Subcutaneous adipose tissue (tissue), 4 donors: ENCODE measurements around the gene SLC24A1. TPM values are rescaled to one million over a fixed set of nuclear protein-coding genes. Genes with fewer than 3 reads are reported as not detected.

ENCODE experiments used
- total RNA-seq, 4 donors: library from RNA; depleted of rRNA; stranded (reverse); fragments of >200 nt; gene quantifications; one replicate each; pipeline ENCODE4 v1.1.0, GENCODE V29; 2016
- TF ChIP-seq, protein P1 (sequence below): fragments of 450-650 bp; IDR thresholded peaks from one replicate; pipeline ENCODE4 v1.5.1; 2016; ENCODE audit warnings: low read depth, mild to moderate bottlenecking, control low read depth, antibody characterized with exemption, moderate library complexity

Gene SLC24A1
- total RNA-seq, 4 donors from 2014 or later: 2.9 to 13.0 (median 9.7) TPM

DNA sequence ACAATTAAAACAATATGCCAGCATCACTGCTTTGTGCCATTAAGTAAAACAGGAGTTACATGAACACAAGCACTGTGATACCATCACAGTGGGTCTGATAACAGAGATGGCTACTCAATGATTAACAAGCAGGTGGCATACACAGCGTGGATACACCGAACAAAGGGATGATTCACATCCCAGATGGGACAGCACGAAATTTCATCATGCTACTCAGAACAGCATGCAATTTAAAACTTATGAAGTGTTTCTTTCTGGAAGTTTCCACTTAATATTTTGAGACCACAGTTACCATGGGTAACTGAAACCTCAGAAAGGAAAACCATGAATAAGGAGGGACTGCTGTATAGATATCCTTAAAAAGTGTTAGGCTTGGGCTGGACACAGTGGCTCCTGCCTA, 44.5 kb downstream of the SLC24A1 start:
- TF ChIP-seq, protein P1, sequence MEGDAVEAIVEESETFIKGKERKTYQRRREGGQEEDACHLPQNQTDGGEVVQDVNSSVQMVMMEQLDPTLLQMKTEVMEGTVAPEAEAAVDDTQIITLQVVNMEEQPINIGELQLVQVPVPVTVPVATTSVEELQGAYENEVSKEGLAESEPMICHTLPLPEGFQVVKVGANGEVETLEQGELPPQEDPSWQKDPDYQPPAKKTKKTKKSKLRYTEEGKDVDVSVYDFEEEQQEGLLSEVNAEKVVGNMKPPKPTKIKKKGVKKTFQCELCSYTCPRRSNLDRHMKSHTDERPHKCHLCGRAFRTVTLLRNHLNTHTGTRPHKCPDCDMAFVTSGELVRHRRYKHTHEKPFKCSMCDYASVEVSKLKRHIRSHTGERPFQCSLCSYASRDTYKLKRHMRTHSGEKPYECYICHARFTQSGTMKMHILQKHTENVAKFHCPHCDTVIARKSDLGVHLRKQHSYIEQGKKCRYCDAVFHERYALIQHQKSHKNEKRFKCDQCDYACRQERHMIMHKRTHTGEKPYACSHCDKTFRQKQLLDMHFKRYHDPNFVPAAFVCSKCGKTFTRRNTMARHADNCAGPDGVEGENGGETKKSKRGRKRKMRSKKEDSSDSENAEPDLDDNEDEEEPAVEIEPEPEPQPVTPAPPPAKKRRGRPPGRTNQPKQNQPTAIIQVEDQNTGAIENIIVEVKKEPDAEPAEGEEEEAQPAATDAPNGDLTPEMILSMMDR: no peak

DNA sequence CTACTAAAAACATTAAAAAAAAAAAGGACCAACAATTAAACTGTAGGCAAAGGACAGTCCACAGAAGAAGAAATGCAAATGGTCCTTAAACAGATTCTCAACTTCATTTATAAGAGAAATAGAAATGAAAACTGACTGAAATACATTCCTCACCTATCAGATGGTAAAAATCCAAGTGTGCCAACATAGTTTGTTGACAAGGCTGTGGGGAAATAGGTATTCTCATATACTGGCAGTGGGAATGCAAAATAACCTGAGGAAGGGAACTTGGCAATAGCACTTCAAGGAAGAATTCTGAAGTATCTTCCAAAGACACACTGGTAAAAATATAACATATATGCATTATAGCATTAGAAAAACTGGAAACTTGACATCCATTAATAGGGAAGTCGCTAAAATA, 53.8 kb downstream of the SLC24A1 start:
- TF ChIP-seq, protein P1: no peak

DNA sequence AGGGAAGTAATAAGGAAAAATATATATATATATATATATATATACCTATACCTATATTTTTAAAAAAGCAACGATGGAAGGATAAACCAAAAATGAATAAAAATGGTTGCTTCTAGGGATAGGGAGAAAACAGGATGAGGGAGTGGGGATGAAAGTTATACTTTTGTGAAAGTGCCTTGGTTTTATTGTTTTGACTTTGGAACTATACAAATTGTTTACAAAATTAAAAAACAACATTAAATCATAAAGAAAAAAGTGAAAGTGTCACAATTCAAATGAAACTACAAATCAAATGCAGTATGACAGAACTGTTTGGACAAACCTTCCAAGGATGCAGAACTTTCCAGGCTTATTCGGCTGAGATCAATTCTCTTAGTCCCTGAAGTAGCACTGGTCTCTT, 54.4 kb downstream of the SLC24A1 start:
- TF ChIP-seq, protein P1: no peak

DNA sequence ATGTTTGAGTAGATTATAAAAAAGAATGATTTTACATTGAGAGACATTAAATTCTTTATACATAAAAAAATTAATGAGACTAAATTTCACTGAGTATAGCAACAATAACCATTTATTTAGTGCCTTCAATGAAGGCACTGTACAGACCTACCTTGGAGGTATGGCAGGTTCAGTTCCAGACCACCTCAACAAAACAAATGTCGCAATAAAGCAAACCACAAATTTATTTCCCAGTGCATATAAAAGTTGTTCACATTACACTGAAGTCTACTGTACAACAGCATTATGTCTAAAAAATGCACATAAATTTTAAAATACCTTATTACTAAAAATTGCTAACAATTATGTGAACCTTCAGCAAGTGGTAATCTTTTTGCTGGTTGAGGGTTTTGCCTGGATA, 58.8 kb downstream of the SLC24A1 start:
- TF ChIP-seq, protein P1: no peak

DNA sequence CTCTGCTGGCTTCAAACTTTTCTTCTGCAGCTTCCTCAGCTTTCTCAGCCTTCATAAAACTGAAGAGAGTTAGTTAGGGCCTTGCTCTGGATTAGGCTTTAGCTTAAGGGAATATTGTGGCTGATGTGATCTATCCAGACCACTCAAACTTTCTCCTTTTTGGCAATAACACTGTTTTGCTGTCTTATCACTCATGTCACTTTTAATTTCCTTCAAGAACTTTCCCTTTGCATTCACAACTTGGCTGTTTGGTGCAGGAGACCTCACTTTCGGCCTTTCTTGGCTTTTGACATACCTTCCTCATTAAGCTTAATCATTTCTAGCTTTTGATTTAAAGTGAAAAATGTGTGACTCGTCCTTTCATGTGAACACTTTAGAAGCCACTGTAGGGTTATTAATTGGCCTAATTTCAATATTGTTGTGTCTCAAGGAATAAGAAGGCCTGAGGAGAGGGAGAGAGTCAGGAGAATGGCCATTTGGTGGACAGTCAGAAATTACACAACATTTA, 60.7 kb downstream of the SLC24A1 start:
- TF ChIP-seq, protein P1: no peak

DNA sequence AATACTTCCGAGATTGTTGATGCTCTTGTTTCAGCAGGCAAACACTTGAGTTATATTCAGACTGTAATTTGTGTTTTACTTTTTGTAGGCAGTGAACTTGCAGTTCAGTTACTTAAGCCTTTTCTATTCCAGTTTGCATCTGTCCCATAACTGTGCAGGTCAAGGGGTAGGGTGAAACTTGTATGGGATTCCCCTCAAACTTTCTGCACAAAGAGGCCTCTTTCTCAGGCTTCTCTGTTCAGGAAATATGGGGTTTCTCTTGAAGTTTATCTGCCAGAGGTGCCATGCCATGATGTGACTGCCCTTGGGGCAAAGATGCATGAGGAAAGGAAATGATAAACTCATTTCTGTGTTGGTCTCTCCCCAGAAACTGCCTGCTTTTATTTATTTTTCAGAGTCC, 66.7 kb downstream of the SLC24A1 start:
- TF ChIP-seq, protein P1: no peak

DNA sequence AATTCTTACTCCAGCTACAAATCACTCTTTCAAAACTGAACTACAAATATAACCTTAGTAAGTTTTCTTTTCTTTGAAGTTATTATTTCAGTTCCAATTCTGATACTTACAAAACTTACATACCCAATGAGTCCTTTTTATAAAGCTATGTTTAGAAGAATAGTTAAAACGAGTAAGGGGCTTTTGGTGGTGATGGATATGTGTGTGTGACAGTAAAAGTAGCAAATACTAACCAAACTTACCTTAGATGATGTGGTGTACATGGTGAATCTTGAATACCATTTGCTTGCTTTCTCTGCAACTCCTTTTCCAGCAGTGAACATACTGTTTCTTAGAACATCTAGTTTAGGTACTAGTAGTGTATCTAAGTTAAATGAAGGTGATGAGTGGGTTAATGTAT, 68.4 kb downstream of the SLC24A1 start:
- TF ChIP-seq, protein P1: no peak
